Tibial nerve (tissue), 4 donors: ENCODE measurements around the gene RASA3.

Source experiments
- EP300 ChIP-seq, 2 donors: sonication (generic); formaldehyde crosslinking; IDR thresholded peaks; one replicate each; pipeline ENCODE4 v1.6.1; 2017; ENCODE audit warnings: antibody characterized with exemption in 2 of 2, mild to moderate bottlenecking in 1 of 2
- POLR2A ChIP-seq, 2 donors: fragments of 450-650 bp; IDR thresholded peaks; one replicate each; pipeline ENCODE4 v1.6.1; 2017; ENCODE audit warnings: antibody characterized with exemption in 2 of 2, mild to moderate bottlenecking in 2 of 2, moderate library complexity in 2 of 2
- TF ChIP-seq, protein P1 (sequence below), 5 experiments: fragments of 200-600 bp in 3 of 5; fragments of 450-650 bp in 2 of 5; sonication (generic) in 3 of 5; IDR thresholded peaks; one replicate each; pipeline ENCODE4 v1.5.1; 2016 to 2019; ENCODE audit warnings: antibody characterized with exemption in 5 of 5, mild to moderate bottlenecking in 3 of 5, moderate library complexity in 2 of 5

DNA sequence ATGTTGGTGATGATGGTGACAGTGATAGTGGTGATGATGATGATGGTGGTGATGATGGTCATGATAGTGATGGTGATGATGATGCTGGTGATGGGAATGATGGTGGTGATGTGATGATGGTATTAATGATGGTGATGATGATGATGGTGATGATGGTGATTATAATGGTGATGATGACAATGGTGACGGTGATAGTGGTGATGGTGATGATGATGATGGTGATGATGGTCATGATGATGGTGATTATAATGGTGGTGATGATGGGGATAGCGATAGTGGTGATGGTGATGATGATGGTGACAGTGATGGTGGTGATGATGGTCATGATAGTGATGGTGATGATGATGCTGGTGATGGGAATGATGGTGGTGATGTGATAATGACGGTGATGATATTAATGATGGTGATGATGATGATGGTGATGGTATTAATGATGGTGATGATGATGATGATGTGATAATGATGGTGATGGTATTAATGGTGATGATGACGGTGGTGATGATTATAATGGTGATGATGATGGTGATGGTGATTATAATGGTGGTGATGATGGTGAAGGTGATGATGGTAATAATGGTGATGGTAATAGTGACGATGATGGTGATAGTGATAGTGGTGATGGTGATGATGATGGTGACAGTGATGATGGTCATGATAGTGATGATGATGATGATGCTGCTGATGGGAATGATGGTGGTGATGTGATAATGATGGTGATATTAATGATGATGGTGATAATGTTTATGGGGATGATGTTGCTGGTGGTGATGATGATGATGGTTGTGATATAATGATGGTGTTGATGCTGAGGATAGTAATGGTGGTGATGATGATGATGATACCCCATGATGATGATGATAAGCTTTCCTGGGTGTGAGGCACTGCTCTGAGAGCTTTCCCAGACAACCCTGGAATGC, 166.2 kb downstream of the RASA3 start:
- TF ChIP-seq, protein P1, sequence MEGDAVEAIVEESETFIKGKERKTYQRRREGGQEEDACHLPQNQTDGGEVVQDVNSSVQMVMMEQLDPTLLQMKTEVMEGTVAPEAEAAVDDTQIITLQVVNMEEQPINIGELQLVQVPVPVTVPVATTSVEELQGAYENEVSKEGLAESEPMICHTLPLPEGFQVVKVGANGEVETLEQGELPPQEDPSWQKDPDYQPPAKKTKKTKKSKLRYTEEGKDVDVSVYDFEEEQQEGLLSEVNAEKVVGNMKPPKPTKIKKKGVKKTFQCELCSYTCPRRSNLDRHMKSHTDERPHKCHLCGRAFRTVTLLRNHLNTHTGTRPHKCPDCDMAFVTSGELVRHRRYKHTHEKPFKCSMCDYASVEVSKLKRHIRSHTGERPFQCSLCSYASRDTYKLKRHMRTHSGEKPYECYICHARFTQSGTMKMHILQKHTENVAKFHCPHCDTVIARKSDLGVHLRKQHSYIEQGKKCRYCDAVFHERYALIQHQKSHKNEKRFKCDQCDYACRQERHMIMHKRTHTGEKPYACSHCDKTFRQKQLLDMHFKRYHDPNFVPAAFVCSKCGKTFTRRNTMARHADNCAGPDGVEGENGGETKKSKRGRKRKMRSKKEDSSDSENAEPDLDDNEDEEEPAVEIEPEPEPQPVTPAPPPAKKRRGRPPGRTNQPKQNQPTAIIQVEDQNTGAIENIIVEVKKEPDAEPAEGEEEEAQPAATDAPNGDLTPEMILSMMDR (IDR thresholded peaks at IDR 0.05), result no peak
- TF ChIP-seq POLR2A (IDR thresholded peaks at IDR 0.05) (no peak), EP300 (IDR thresholded peaks at IDR 0.05) (no peak)
